ENCODE measurements around the gene TMEM53. TPM values are rescaled to one million over a fixed set of nuclear protein-coding genes. Genes with fewer than 3 reads are reported as not detected.

TMEM53 gene
- total RNA-seq, 1 donor from 2014 or later: 4.6 TPM

GRCh38 chr1:44698138-44698537 is 23.9 kb upstream of the TMEM53 start:
- intact Hi-C loops (cut with micrococcal nuclease): loop anchor here (1.0 to 2.0 kb wide), 2 partner anchors 15 to 24 kb away; partner anchors contain the start of genes ARMH1 and TMEM53
- no peaks in the 10 kb centered on the region for H3K9me3 Mint-ChIP-seq
- DNase-seq (no peak), ATAC-seq (ENCODE audit: low read depth) (peak; percentile 73)
- ChIA-PET POLR2A (interaction anchor here (0.6 to 4.4 kb wide), 14 partner anchors 14 to 1011 kb away, joined by 3 to 101 read pairs (median 4); partner anchors contain the start of genes ARMH1, BTBD19, PRDX1 and RNU5D-1), CTCF (interaction anchor here (1.4 kb wide), 1 partner anchor 15 kb away, joined by 3 read pairs; no protein-coding TSS in a partner anchor)
- TF ChIP-seq CTCF (IDR thresholded peaks at IDR 0.05): no peak
- peak overlapping the region; percentile 69 for H3K4me3 Mint-ChIP-seq
- H3K27ac Mint-ChIP-seq: peak overlapping the region; percentile 84
- H3K27me3 Mint-ChIP-seq: no peaks in the 10 kb centered on the region
- H3K4me1 Mint-ChIP-seq: peaks cover 52% of the 10 kb centered on the region
- H3K36me3 Mint-ChIP-seq (ENCODE audit: low read depth): no peaks in the 10 kb centered on the region

GRCh38 chr1:44696789-44697345 is 22.6 kb upstream of the TMEM53 start:
- Mint-ChIP-seq H3K27me3 (no peaks in the 10 kb centered on the region), H3K4me1 (peaks cover 52% of the 10 kb centered on the region), H3K27ac (peak overlapping the region; percentile 84), H3K4me3 (peak overlapping the region; percentile 55), H3K36me3 (ENCODE audit: low read depth) (no peaks in the 10 kb centered on the region), H3K9me3 (no peaks in the 10 kb centered on the region)
- intact Hi-C loops (cut with micrococcal nuclease): no loop called here
- ChIA-PET POLR2A (interaction anchor here (0.5 to 4.4 kb wide), 13 partner anchors 9 to 992 kb away, joined by 3 to 101 read pairs (median 5); partner anchors contain the start of genes ARMH1, PLK3, RNU5D-1 and RPS8), CTCF (interaction anchor here (0.7 to 2.7 kb wide), 5 partner anchors 9 to 45 kb away, joined by 3 to 11 read pairs (median 6); partner anchors contain the start of genes ARMH1 and TMEM53)
- peak; percentile 70 for ATAC-seq (ENCODE audit: low read depth)
- TF ChIP-seq CTCF (IDR thresholded peaks at IDR 0.05): no peak
- peak; percentile 30 for DNase-seq

GRCh38 chr1:44696101-44696500 is 21.8 kb upstream of the TMEM53 start:
- no peaks in the 10 kb centered on the region for H3K27me3 Mint-ChIP-seq
- POLR2A ChIA-PET: interaction anchor here (0.8 to 4.4 kb wide), 11 partner anchors 10 to 104 kb away, joined by 3 to 101 read pairs (median 5); partner anchors contain the start of genes ARMH1, PLK3, RNU5D-1 and RPS8
- H3K9me3 Mint-ChIP-seq: no peaks in the 10 kb centered on the region
- no peak for TF ChIP-seq CTCF (IDR thresholded peaks at IDR 0.05)
- no peak for ATAC-seq (ENCODE audit: low read depth)
- no peak overlapping the region for H3K27ac Mint-ChIP-seq
- DNase-seq: no peak
- intact Hi-C loops (cut with micrococcal nuclease): no loop called here
- H3K4me1 Mint-ChIP-seq: peaks cover 52% of the 10 kb centered on the region
- CTCF ChIA-PET: interaction anchor here (0.9 to 2.7 kb wide), 4 partner anchors 9 to 44 kb away, joined by 3 to 11 read pairs (median 8); partner anchors contain the start of genes ARMH1 and TMEM53
- no peak overlapping the region for H3K4me3 Mint-ChIP-seq
- no peaks in the 10 kb centered on the region for H3K36me3 Mint-ChIP-seq (ENCODE audit: low read depth)

DNA sequence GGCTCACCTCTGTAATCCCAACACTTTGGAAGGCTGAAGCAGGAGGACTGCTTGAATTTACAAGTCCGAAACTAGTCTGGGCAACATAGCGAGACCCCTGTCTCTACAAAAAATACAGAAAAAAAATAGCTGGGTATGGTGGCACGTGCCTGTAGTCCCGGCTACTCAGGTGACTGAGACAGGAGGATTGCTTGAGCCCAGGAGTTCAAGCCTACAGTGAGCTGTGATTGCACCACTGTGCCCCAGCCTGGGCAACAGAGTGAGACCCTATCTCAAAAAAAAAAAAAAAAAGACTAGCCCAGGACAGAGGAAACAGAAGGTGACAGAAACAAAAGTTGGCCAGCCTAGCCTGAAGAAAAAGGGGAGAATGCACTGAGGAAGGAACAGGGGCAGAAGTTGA is 21.4 kb upstream of the TMEM53 start:
- CTCF ChIA-PET: interaction anchor here (0.9 to 2.7 kb wide), 3 partner anchors 8 to 43 kb away, joined by 3 to 11 read pairs (median 11); partner anchors contain the start of genes ARMH1 and TMEM53
- H3K36me3 Mint-ChIP-seq (ENCODE audit: low read depth): no peaks in the 10 kb centered on the region
- ATAC-seq (ENCODE audit: low read depth): no peak
- no peak overlapping the region for H3K4me3 Mint-ChIP-seq
- no peaks in the 10 kb centered on the region for H3K9me3 Mint-ChIP-seq
- POLR2A ChIA-PET: interaction anchor here (0.7 to 4.4 kb wide), 7 partner anchors 7 to 79 kb away, joined by 3 to 101 read pairs (median 7); partner anchors contain the start of genes ARMH1, RNU5D-1, RPS8 and TMEM53
- no peak for TF ChIP-seq CTCF (IDR thresholded peaks at IDR 0.05)
- intact Hi-C loops (cut with micrococcal nuclease): no loop called here
- no peaks in the 10 kb centered on the region for H3K27me3 Mint-ChIP-seq
- peaks cover 52% of the 10 kb centered on the region for H3K4me1 Mint-ChIP-seq
- no peak overlapping the region for H3K27ac Mint-ChIP-seq
- no peak for DNase-seq
